GM23338 (cell line): ENCODE data around the gene SYNRG. TPM values are rescaled to one million over a fixed set of nuclear protein-coding genes. Genes with fewer than 3 reads are reported as not detected.

ENCODE experiments used
- ATAC-seq: fragments of 200-7000 bp; cut with Tn5 transposase; 3 replicates; pipeline ENCODE4 v1.9.1; 2020
- DNase-seq: peaks from one replicate; pipeline ENCODE4 v3.0.0-alpha.2; 2015; ENCODE audit warnings: low spot score
- H2AFZ ChIP-seq: fragments of 200-600 bp; sonication (generic); 2 replicates; pipeline ENCODE4 v1.8.0; 2016; ENCODE audit warnings: antibody characterized with exemption, mild to moderate bottlenecking, moderate library complexity
- H3F3A ChIP-seq: fragments of 200-600 bp; sonication (generic); replicated peaks from 2 replicates; pipeline ENCODE4 v1.8.0; 2017; ENCODE audit warnings: antibody characterized with exemption, mixed run types, low read depth
- H3K27ac ChIP-seq: fragments of 200-600 bp; sonication (generic); 2 replicates; pipeline ENCODE4 v1.6.1; 2016; ENCODE audit warnings: low read depth
- H3K27me3 ChIP-seq: fragments of 200-600 bp; sonication (generic); 2 replicates; pipeline ENCODE4 v1.8.0; 2016; ENCODE audit warnings: mild to moderate bottlenecking, mixed run types, moderate library complexity; ENCODE audit not compliant: insufficient read depth
- H3K36me3 ChIP-seq: fragments of 200-600 bp; sonication (generic); 2 replicates; pipeline ENCODE4 v1.8.0; 2016; ENCODE audit warnings: mild to moderate bottlenecking; ENCODE audit not compliant: insufficient read depth
- H3K4me1 ChIP-seq: fragments of 200-600 bp; sonication (generic); 2 replicates; pipeline ENCODE4 v1.8.0; 2016; ENCODE audit warnings: mild to moderate bottlenecking, moderate library complexity; ENCODE audit not compliant: insufficient read depth
- H3K4me2 ChIP-seq: fragments of 200-600 bp; sonication (generic); 2 replicates; pipeline ENCODE4 v1.7.1; 2017; ENCODE audit warnings: mixed run types
- H3K4me3 ChIP-seq: fragments of 200-600 bp; sonication (generic); 2 replicates; pipeline ENCODE4 v1.6.1; 2016; ENCODE audit warnings: mixed run types
- H3K79me2 ChIP-seq: fragments of 200-600 bp; sonication (generic); replicated peaks from 2 replicates; pipeline ENCODE4 v1.8.0; 2017; ENCODE audit warnings: mild to moderate bottlenecking; ENCODE audit not compliant: insufficient read depth
- H3K9me2 ChIP-seq: fragments of 200-600 bp; sonication (generic); 2 replicates; pipeline ENCODE4 v1.8.0; 2017; ENCODE audit not compliant: insufficient read depth
- H4K20me1 ChIP-seq: fragments of 200-600 bp; sonication (generic); replicated peaks from 2 replicates; pipeline ENCODE4 v1.8.0; 2017; ENCODE audit warnings: mild to moderate bottlenecking; ENCODE audit not compliant: insufficient read depth
- H3K27ac Mint-ChIP-seq: 2 replicates; pipeline ENCODE4 v1.8.0; 2020; ENCODE audit warnings: inconsistent platforms, mild to moderate bottlenecking, moderate library complexity, mixed read lengths
- H3K27me3 Mint-ChIP-seq: 3 replicates; pipeline ENCODE4 v1.8.0; 2022; ENCODE audit warnings: low read depth, mild to moderate bottlenecking, moderate library complexity, mixed read lengths, inconsistent platforms; ENCODE audit not compliant: insufficient read depth, poor library complexity
- H3K36me3 Mint-ChIP-seq: 3 replicates; pipeline ENCODE4 v1.8.0; 2021; ENCODE audit warnings: low read depth, mild to moderate bottlenecking, inconsistent platforms, moderate library complexity, mixed read lengths
- H3K4me1 Mint-ChIP-seq: 3 replicates; pipeline ENCODE4 v1.8.0; 2020; ENCODE audit warnings: mild to moderate bottlenecking, inconsistent platforms, mixed read lengths
- H3K4me3 Mint-ChIP-seq: 3 replicates; pipeline ENCODE4 v1.8.0; 2021; ENCODE audit warnings: moderate library complexity, mild to moderate bottlenecking, inconsistent platforms, mixed read lengths
- H3K9me3 Mint-ChIP-seq: 3 replicates; pipeline ENCODE4 v1.8.0; 2020; ENCODE audit warnings: moderate library complexity, mild to moderate bottlenecking, inconsistent platforms, mixed read lengths
- CREB1 ChIP-seq: fragments of 250-450 bp; sonication (Bioruptor Pico); IDR thresholded peaks from 2 replicates; pipeline ENCODE4 v1.5.0; 2020; ENCODE audit warnings: low read depth, mild to moderate bottlenecking, moderate library complexity
- CTCF ChIP-seq, 2 experiments: fragments of 200-600 bp in 1 of 2; sonication (generic) in 1 of 2; conservative IDR thresholded peaks; 2 replicates each; pipeline versions ENCODE4 v1.5.1 to v1.6.1; 2016 to 2017; ENCODE audit warnings: antibody characterized with exemption in 2 of 2, low read depth in 2 of 2, mild to moderate bottlenecking in 2 of 2, moderate library complexity in 1 of 2
- EZH2 ChIP-seq: fragments of 200-600 bp; sonication (generic); IDR thresholded peaks from one replicate; pipeline ENCODE4 v1.8.0; 2017; ENCODE audit warnings: antibody characterized with exemption, mild to moderate bottlenecking, low read depth; ENCODE audit not compliant: unreplicated experiment
- EZH2phosphoT487 ChIP-seq: fragments of 200-600 bp; sonication (generic); IDR thresholded peaks from one replicate; pipeline ENCODE4 v1.8.1; 2018; ENCODE audit warnings: antibody characterized with exemption; ENCODE audit not compliant: unreplicated experiment
- JUNB ChIP-seq: IDR thresholded peaks from one replicate; pipeline ENCODE4 v1.6.1; 2016; ENCODE audit warnings: antibody characterized with exemption; ENCODE audit not compliant: unreplicated experiment
- NANOG ChIP-seq: IDR thresholded peaks from 2 replicates; pipeline ENCODE4 v1.6.1; 2016; ENCODE audit warnings: antibody characterized with exemption, borderline replicate concordance
- POLR2AphosphoS5 ChIP-seq: IDR thresholded peaks from 2 replicates; pipeline ENCODE4 v1.6.1; 2016; ENCODE audit warnings: antibody characterized with exemption, low read depth
- STAT1 ChIP-seq: IDR thresholded peaks from one replicate; pipeline ENCODE4 v1.6.1; 2016; ENCODE audit warnings: antibody characterized with exemption; ENCODE audit not compliant: unreplicated experiment
- ZNF114 ChIP-seq: fragments of 250-450 bp; sonication (Bioruptor Pico); IDR thresholded peaks from 2 replicates; pipeline ENCODE4 v1.5.0; 2020; ENCODE audit warnings: mild to moderate bottlenecking, moderate library complexity
- ZNF331 ChIP-seq: fragments of 250-450 bp; sonication (Bioruptor Pico); IDR thresholded peaks from 2 replicates; pipeline ENCODE4 v1.5.0; 2020; ENCODE audit warnings: low read depth, mild to moderate bottlenecking, moderate library complexity
- polyA plus RNA-seq: library from polyadenylated mRNA; unstranded; fragments of >200 nt; fragmentation: Nextera tagmentation; extraction: Ambion mirVana; gene quantifications from 2 replicates; pipeline ENCODE4 v1.2.1, GENCODE V29; 2016
- total RNA-seq: library from RNA; depleted of rRNA; stranded (reverse); fragments of >200 nt; shearing (Covaris generic); gene quantifications from 2 replicates; pipeline ENCODE4 v1.2.3, GENCODE V29; 2014
- TF ChIP-seq, protein P1 (sequence below): fragments of 250-450 bp; sonication (Bioruptor Pico); IDR thresholded peaks from 2 replicates; pipeline ENCODE4 v1.5.0; 2020; ENCODE audit warnings: mild to moderate bottlenecking, moderate library complexity
- TF ChIP-seq, protein P2 (sequence below): IDR thresholded peaks from 2 replicates; pipeline ENCODE4 v1.6.1; 2016; ENCODE audit warnings: antibody characterized with exemption

Gene SYNRG
- total and polyA plus RNA-seq, 2 experiments from 2014 or later, result 18.6 to 22.6 TPM

GRCh38 chr17:37494401-37494831 lies 114.8 kb downstream of the SYNRG start:
- Histone ChIP-seq H3F3A (no peaks in the 10 kb centered on the region; the same call in 1 of the 2 replicates), H3K4me2 (0 out of 2 replicates have a peak overlapping the region, but pooled peaks have one; percentile 2), H3K4me3 (no peak overlapping the region), H3K79me2 (peaks cover 84% of the 10 kb centered on the region), H3K4me1 (peaks cover 29% of the 10 kb centered on the region), H2AFZ (no peak overlapping the region), H3K9me2 (no peaks in the 10 kb centered on the region), H4K20me1 (peaks cover 14% of the 10 kb centered on the region), H3K27ac (no peak overlapping the region), H3K36me3 (no peaks in the 10 kb centered on the region), H3K27me3 (0 out of 2 replicates have a peak, but pooled peaks cover 5% of the 10 kb centered on the region)
- H3K4me1 Mint-ChIP-seq, result peaks cover 32% of the 10 kb centered on the region
- ATAC-seq (no peak), DNase-seq (no peak)
- H3K27ac Mint-ChIP-seq, result no peak overlapping the region
- H3K36me3 Mint-ChIP-seq, result peaks cover 2% of the 10 kb centered on the region; the same call in 2 of the 3 replicates
- no peak for TF ChIP-seq ZNF331
- TF ChIP-seq, protein P1, sequence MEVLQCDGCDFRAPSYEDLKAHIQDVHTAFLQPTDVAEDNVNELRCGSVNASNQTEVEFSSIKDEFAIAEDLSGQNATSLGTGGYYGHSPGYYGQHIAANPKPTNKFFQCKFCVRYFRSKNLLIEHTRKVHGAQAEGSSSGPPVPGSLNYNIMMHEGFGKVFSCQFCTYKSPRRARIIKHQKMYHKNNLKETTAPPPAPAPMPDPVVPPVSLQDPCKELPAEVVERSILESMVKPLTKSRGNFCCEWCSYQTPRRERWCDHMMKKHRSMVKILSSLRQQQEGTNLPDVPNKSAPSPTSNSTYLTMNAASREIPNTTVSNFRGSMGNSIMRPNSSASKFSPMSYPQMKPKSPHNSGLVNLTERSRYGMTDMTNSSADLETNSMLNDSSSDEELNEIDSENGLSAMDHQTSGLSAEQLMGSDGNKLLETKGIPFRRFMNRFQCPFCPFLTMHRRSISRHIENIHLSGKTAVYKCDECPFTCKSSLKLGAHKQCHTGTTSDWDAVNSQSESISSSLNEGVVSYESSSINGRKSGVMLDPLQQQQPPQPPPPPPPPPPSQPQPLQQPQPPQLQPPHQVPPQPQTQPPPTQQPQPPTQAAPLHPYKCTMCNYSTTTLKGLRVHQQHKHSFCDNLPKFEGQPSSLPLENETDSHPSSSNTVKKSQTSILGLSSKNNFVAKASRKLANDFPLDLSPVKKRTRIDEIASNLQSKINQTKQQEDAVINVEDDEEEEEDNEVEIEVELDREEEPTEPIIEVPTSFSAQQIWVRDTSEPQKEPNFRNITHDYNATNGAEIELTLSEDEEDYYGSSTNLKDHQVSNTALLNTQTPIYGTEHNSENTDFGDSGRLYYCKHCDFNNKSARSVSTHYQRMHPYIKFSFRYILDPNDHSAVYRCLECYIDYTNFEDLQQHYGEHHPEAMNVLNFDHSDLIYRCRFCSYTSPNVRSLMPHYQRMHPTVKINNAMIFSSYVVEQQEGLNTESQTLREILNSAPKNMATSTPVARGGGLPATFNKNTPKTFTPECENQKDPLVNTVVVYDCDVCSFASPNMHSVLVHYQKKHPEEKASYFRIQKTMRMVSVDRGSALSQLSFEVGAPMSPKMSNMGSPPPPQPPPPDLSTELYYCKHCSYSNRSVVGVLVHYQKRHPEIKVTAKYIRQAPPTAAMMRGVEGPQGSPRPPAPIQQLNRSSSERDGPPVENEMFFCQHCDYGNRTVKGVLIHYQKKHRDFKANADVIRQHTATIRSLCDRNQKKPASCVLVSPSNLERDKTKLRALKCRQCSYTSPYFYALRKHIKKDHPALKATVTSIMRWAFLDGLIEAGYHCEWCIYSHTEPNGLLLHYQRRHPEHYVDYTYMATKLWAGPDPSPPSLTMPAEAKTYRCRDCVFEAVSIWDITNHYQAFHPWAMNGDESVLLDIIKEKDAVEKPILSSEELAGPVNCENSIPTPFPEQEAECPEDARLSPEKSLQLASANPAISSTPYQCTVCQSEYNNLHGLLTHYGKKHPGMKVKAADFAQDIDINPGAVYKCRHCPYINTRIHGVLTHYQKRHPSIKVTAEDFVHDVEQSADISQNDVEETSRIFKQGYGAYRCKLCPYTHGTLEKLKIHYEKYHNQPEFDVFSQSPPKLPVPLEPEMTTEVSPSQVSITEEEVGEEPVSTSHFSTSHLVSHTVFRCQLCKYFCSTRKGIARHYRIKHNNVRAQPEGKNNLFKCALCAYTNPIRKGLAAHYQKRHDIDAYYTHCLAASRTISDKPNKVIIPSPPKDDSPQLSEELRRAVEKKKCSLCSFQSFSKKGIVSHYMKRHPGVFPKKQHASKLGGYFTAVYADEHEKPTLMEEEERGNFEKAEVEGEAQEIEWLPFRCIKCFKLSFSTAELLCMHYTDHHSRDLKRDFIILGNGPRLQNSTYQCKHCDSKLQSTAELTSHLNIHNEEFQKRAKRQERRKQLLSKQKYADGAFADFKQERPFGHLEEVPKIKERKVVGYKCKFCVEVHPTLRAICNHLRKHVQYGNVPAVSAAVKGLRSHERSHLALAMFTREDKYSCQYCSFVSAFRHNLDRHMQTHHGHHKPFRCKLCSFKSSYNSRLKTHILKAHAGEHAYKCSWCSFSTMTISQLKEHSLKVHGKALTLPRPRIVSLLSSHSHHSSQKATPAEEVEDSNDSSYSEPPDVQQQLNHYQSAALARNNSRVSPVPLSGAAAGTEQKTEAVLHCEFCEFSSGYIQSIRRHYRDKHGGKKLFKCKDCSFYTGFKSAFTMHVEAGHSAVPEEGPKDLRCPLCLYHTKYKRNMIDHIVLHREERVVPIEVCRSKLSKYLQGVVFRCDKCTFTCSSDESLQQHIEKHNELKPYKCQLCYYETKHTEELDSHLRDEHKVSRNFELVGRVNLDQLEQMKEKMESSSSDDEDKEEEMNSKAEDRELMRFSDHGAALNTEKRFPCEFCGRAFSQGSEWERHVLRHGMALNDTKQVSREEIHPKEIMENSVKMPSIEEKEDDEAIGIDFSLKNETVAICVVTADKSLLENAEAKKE, result no peak
- peaks cover 8% of the 10 kb centered on the region for H3K27me3 Mint-ChIP-seq
- H3K9me3 Mint-ChIP-seq, result no peaks in the 10 kb centered on the region; the same call in 2 of the 3 replicates
- no peak overlapping the region for H3K4me3 Mint-ChIP-seq

DNA sequence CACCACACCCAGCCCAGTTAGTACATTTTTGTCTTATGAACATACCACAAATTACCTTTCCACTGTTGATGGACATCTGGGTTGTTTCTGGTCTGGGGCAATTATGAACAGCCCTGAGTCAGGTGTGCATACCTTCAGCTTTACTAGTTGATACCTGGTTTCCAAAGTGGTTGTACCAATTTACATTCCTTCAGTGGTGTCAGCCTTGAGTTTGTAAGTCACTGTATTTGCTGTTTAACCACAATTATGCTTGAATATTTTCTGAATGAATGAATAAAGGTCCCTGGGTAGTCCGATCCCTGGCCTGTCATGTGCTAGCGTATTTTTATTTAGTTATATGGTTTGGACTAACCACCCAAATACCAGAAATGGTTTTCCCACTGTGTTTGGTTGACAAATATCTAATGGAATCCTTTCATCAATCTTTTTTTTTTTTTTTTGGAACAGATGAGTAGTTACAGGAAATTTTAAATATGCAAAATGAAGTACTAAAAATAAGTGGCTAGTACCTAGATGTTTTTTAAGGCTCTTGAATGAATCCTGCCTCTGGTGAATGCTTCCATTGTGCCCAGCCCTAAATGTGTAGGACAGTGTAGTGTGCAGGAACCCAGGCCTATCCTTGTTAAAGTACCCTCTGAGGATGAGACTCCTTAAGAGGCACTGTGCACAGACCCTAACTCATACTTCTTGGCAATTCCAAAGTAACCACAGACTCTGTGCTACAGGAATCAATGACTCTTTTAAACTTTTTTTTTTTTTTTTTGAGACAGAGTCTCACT lies 115.8 kb downstream of the SYNRG start:
- Mint-ChIP-seq H3K27ac (no peak overlapping the region), H3K4me3 (no peak overlapping the region)
- no peak overlapping the region for H3K4me2 ChIP-seq

More for the DNA sequence above, 115.8 kb downstream of the SYNRG start:
- Histone ChIP-seq H3F3A (peaks cover 8% of the 10 kb centered on the region), H3K27me3 (0 out of 2 replicates have a peak, but pooled peaks cover 5% of the 10 kb centered on the region), H3K36me3 (no peaks in the 10 kb centered on the region), H4K20me1 (peaks cover 14% of the 10 kb centered on the region), H3K4me1 (peaks cover 32% of the 10 kb centered on the region), H2AFZ (no peak overlapping the region), H3K4me3 (no peak overlapping the region), H3K9me2 (no peaks in the 10 kb centered on the region), H3K27ac (no peak overlapping the region), H3K79me2 (peaks cover 74% of the 10 kb centered on the region)
- DNase-seq, result no peak
- Mint-ChIP-seq H3K4me1 (peaks cover 34% of the 10 kb centered on the region), H3K9me3 (no peaks in the 10 kb centered on the region; the same call in 2 of the 3 replicates), H3K36me3 (peaks cover 2% of the 10 kb centered on the region; the same call in 2 of the 3 replicates), H3K27me3 (peaks cover 8% of the 10 kb centered on the region)
- no peak for TF ChIP-seq POLR2AphosphoS5
- TF ChIP-seq EZH2, result no peak
- no peak for TF ChIP-seq ZNF114 (CRISPR knock-in tag)
- TF ChIP-seq, protein P2, sequence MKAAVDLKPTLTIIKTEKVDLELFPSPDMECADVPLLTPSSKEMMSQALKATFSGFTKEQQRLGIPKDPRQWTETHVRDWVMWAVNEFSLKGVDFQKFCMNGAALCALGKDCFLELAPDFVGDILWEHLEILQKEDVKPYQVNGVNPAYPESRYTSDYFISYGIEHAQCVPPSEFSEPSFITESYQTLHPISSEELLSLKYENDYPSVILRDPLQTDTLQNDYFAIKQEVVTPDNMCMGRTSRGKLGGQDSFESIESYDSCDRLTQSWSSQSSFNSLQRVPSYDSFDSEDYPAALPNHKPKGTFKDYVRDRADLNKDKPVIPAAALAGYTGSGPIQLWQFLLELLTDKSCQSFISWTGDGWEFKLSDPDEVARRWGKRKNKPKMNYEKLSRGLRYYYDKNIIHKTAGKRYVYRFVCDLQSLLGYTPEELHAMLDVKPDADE, result no peak
- no peak for TF ChIP-seq CREB1 (CRISPR knock-in tag)
- no peak for TF ChIP-seq NANOG
- TF ChIP-seq ZNF331, result no peak
- no peak for TF ChIP-seq STAT1
- TF ChIP-seq JUNB, result no peak
- no peak for TF ChIP-seq CTCF (conservative IDR thresholded peaks at IDR 0.05; ENCODE audit: low read depth in 2 of 2)
- no peak for TF ChIP-seq EZH2phosphoT487
- ATAC-seq, result no peak
